Fibroblast of villous mesenchyme (primary cell): ENCODE results near the gene VPS35L. TPM values are rescaled to one million over a fixed set of nuclear protein-coding genes. Genes with fewer than 3 reads are reported as not detected.

Experiments
- DNase-seq: peaks from one replicate; pipeline ENCODE4 v3.0.0-alpha.2; 2010; ENCODE audit warnings: low read depth
- H3K4me3 ChIP-seq: 2 replicates; pipeline ENCODE4 v1.5.1; 2011; ENCODE audit warnings: low read depth, mild to moderate bottlenecking, low read length
- total RNA-seq: library from RNA; depleted of rRNA; stranded (reverse); fragments of >200 nt; gene quantifications from 2 replicates; pipeline ENCODE4 v1.2.3, GENCODE V29; 2012
- TF ChIP-seq, protein P1 (sequence below): IDR thresholded peaks from 2 replicates; pipeline ENCODE4 v1.5.1; 2012; ENCODE audit warnings: low read depth, mild to moderate bottlenecking, low read length; ENCODE audit not compliant: insufficient read depth

The VPS35L gene
- total RNA-seq, 1 donor, result 67.4 TPM

DNA sequence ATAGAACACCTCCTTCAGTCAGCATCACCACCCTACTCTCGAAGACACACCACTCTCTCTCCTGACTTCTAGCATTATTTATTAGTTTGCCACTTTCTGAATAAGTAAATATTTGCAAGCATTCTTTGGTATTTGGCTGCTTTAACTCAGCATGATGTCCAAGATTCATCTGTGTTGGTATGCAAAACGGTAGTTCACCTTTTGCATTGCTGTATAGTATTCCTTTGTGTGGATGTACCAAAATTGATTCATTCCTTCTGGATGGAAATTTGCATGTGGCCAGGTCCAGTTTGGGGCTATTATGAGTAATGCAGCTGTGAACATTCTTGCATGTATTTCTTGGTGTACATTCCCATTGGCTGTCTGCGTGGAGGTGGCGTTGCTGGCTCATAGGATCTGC lies 129.7 kb downstream of the VPS35L start:
- H3K4me3 ChIP-seq, result no peak overlapping the region
- TF ChIP-seq, protein P1, sequence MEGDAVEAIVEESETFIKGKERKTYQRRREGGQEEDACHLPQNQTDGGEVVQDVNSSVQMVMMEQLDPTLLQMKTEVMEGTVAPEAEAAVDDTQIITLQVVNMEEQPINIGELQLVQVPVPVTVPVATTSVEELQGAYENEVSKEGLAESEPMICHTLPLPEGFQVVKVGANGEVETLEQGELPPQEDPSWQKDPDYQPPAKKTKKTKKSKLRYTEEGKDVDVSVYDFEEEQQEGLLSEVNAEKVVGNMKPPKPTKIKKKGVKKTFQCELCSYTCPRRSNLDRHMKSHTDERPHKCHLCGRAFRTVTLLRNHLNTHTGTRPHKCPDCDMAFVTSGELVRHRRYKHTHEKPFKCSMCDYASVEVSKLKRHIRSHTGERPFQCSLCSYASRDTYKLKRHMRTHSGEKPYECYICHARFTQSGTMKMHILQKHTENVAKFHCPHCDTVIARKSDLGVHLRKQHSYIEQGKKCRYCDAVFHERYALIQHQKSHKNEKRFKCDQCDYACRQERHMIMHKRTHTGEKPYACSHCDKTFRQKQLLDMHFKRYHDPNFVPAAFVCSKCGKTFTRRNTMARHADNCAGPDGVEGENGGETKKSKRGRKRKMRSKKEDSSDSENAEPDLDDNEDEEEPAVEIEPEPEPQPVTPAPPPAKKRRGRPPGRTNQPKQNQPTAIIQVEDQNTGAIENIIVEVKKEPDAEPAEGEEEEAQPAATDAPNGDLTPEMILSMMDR, result no peak
- DNase-seq, result no peak

GRCh38 chr16:19687279-19687678 lies 131.8 kb downstream of the VPS35L start:
- H3K4me3 ChIP-seq, result no peak overlapping the region
- DNase-seq, result no peak
- TF ChIP-seq, protein P1, result no peak

DNA sequence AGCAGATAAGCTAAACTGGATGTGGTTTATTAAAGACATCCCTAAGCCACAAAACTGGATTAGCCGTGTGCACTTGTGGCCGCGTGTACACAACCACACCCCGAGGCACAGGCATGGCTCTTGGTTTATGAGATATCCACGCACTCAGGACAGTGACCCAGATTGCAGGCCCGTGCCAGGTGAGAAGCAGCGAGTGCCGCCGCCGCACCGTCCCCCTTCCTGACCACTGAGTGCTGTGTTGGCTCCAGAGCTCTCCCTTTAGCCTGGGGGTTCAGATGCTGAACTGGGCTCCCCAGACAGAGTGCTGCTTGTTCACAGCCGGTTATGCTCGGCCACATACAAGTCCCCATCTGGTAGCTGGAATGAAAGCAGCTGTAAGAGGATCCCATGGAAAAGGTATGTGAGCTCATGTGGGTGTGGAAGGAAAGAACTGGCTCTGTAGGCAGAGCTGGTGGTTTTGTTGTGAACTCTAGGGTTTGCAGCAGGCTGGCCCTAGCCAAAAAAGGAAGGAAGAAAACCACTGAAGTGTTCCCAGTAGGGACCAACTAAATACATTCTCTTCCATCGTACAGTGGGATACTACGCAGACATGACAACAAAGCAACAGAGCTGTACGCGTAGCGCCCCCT lies 133.0 kb downstream of the VPS35L start:
- TF ChIP-seq, protein P1, result no peak
- no peak for DNase-seq

DNA sequence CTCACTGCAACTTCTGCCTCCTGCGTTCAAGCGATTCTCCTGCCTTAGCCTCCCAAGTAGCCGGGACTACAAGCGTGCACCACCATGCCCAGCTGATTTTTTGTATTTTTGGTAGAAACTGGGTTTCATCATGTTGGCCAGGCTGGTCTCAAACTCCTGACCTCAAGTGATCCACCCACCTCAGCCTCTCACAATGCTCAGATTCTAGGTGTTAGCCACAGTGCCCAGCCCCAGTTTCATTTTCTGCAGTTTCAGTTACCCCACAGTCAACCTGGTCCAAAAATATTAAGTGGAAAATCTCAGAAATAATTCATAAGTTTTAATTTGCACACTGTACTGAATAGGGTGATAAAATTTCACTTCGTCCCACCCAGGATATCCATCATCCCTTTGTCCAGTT lies 133.8 kb downstream of the VPS35L start:
- TF ChIP-seq, protein P1, result no peak
- no peak for DNase-seq
- H3K4me3 ChIP-seq, result no peak overlapping the region

More for the DNA sequence above, 133.0 kb downstream of the VPS35L start:
- H3K4me3 ChIP-seq, result no peak overlapping the region

- no peak overlapping the region for H3K4me3 ChIP-seq
- DNase-seq, result no peak
- TF ChIP-seq, protein P1, result no peak
Observed at GRCh38 chr16:19690196-19690595, 134.7 kb downstream of the VPS35L start.

- TF ChIP-seq, protein P1, result no peak
- H3K4me3 ChIP-seq, result no peak overlapping the region
- DNase-seq, result no peak
Observed at GRCh38 chr16:19691161-19691711, 135.7 kb downstream of the VPS35L start.

DNA sequence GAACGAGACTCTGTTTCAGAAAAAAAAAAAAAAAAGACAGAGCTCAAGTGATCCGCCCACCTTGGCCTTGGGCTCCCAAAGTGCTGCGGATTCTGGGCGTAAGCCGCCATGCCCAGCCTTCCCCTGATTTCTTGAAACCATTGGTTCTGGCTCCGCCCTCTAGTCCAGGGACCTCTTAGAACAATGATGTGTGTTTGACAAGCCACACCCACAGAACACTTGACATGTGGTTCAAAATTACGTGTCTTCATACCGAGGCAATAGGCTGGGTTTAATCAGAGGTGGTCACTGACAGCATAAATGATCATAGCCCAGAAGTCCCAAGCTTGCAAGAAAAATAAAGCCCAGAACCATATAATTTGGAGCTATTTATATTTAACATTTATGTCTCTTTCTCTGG lies 139.5 kb downstream of the VPS35L start:
- no peak overlapping the region for H3K4me3 ChIP-seq
- no peak for DNase-seq
- TF ChIP-seq, protein P1, result no peak
